ENCODE measurements around the gene SORCS2.

Gene SORCS2

GRCh38 chr4:7770224-7771050 is 578.1 kb downstream of the SORCS2 start:
- DNase-seq = peak in 2 of 51 donors; percentile 17 to 21

- peak in 1 of 51 donors; percentile 48 for DNase-seq
Observed at GRCh38 chr4:7771056-7771455, 578.7 kb downstream of the SORCS2 start.

DNA sequence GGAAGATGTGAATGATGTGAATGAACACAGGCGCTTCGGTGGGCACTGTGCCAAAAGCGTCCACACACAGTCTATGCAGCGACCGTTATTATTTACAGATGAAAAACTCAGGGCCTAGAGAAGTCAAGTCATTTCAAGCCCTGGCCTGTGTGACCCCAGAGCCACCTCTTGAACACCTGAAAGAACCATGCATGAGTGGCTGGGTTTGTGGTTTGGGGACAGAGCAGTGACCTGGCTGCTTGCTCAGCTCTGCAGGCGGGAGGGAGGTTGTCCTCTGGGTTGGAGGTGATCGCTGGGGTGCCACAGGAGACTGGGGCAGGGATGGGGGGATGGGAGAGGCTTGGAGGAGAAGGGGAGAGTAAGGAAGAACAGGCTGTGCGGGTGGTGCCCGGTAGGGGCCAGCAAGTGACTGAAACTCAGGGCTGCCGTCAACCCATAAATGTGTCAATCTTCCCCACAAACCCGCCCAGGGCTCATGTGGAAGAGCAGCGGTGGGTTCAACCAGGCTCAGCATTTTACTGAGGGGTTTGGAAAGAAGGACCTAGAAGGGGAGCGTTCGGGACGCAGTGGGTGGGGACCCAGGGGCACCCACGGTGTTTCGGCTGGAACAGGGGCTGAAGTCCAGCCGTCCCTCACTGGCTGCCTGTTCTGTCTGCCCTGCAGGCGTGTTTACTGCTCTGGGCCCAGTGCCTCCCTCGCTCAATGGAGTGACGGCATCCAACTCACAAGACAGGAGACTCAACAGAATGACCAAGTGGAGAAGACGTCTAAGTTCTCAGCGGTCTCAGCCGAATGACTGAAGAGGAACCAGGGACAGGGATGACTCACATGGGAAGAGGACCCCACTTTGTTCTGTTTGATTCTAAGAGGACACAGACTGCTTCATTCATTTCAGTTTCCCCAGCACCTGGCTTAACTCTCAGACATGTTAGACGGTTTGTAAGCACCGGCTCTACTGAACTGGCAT is 579.5 kb downstream of the SORCS2 start:
- DNase-seq = no peak

GRCh38 chr4:7772711-7773385 is 580.5 kb downstream of the SORCS2 start:
- DNase-seq = no peak

DNA sequence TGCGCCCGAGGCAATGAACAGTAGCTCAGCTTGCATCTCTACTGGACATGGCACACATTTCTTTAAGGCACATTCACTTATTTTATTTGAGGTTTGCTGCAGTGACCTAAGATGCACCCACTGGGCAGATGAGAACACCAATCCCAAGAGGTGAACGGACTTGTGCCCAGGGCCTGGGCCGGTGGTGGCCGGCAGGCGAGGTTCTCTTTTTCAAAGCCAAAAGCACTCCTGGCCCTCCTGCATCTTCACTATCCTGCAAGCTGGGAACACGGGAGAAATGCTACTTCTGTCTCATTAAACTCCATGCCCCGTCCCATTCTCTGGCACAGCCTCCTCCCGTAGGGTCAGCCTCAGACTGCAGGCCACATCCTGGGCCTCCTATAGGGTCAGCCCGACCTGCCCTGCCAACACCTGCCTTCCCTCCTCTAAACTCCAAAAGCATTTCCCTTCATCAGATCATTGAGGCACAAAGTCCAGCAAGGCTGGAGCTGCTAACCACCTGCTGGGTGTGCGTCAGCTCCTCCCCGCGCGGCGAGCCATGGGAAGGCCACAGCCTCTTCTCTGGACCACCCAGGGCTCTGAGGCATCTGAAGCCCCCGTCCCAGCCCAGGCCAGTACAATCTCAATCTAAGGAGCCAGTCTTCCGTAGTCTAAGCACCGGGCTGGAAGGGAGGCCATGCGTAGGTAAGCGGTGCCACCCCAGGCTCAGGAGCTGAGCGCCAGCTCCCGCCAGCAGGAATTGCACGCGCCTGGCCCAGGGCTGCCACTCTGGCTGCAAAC is 581.3 kb downstream of the SORCS2 start:
- no peak for DNase-seq

DNA sequence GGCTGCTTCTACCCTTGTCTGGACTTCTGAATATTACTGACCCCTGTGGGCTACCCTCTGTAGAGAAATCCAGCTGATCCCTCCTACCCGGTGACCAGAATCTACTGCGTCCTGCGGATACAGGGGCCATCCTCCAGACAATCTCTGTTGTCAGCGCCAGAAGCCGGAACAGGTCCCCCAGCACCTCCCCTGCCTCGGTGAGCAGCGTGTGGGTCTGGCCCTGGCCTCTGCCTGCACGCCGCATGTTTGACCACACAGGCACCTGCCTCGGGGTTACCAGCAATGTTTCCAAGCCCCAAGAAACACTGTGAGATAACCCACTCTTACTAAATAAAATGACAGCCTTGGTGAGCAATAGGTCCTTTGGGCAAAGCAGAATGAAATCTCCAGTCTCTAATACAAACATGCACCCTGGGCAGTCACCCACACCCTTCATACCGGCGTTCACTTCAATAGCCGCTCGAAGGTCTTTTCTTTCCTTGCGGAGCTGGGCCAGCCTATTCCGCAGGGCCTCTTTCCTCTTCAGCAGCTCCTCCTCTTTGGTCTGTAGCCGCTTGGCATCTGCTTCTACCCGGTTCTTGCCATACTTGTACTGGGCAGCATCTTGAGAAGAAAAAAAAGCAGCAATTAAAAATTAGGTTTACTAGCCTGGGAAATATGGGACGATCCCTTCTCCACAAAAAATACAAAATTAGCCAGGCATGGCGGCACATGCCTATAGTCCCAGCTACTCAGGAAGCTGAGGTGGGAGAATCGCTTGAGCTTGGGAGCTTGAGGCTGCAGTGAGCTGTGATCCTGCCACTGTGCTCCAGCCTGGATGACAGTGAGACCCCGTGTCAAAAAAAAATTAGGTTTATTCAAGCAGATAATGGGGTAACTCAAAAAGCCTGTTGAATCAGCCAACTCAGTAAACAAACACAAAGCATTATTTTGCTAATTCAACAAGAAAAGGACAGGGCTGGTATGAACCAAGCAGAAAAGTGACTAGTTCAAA is 582.3 kb downstream of the SORCS2 start:
- no peak for DNase-seq

- DNase-seq = no peak
Observed at GRCh38 chr4:7775396-7775795, 583.1 kb downstream of the SORCS2 start.

DNA sequence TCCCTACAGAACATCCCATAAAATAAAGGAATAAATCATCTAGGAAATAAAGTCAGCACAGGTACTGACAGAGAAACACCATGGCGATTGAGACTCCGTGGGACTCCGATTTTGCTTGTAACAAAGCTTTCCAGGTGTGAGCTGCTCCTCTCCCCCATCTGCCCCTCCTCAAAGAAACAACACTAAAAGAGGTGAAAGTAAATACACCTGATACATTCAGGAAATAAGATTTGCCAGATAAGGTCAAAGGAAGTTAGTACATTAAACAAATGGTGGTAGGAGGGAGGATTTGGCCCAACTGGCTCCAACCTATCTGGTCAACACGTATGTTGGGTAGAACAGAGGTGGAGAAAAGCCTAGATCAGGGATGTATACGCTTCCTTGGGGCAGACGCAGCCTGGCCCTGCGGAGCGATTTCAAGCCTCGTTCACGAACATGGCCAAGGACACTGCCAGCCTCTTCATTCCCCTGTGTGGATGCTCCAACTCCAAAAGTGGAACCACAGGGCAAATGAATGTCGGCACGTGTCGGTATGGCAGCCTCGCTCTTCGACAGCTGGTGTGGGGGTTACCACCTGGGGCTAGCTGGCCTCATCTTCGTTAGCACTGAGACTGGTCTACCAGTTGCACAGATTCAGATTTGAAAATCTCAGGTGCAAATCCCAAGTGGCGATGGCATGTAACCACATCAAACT is 584.8 kb downstream of the SORCS2 start:
- DNase-seq = no peak

GRCh38 chr4:7777871-7778509 is 585.7 kb downstream of the SORCS2 start:
- DNase-seq = no peak

GRCh38 chr4:7778510-7779431 is 586.4 kb downstream of the SORCS2 start:
- DNase-seq = peak in 1 of 51 donors; percentile 33

DNA sequence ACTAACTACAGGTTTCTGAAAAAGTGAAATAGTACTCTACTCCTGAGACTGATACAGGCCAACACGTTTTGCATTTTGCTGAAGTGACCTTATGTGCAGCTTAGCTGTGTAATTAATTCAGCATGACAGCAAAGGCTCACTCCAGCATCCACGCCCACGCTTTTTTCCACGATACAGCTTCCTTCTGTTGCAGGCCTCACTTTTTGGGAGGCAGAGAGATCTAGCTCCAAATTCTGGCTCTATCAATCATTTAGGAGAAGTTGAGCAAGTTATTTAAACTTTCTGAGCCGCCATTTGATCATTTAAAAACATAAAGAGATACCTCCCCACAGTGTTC is 587.1 kb downstream of the SORCS2 start:
- no peak for DNase-seq

DNA sequence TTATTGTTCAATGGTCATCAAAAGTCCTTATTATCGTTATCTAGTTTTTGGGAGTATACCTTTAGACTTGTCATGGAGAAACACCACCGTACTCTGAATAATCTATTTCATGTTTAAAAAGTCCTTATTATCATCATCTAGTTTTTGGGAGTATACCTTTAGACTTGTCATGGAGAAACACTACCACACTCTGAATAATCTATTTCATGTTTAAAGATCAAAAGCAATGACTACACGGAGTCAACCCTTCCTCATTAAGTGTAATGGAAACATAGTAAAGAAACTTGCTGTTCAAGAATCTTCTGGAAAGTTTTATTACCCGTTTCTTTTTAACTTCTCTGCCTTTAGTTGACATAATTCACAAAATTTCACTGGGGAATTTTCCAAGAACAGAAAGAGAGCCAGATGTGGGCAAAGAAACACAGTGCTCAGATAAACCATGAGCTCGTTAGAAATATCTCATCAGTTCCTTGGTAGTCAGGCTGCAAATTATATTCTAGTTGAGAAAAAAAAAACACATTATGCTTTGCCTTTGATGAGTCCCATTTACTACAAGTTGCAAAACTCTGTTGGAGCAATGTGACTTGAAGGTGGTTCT is 588.5 kb downstream of the SORCS2 start:
- no peak for DNase-seq

GRCh38 chr4:7781366-7781765 is 589.0 kb downstream of the SORCS2 start:
- no peak for DNase-seq

GRCh38 chr4:7781993-7782392 is 589.7 kb downstream of the SORCS2 start:
- DNase-seq = no peak

GRCh38 chr4:7782783-7783182 is 590.4 kb downstream of the SORCS2 start:
- no peak for DNase-seq

- DNase-seq = no peak
Observed at GRCh38 chr4:7783541-7783940, 591.2 kb downstream of the SORCS2 start.

Data from hypothalamus (tissue), 51 donors.